HCT116 (cell line): ENCODE measurements around the gene HLA-DMA. TPM values are rescaled to one million over a fixed set of nuclear protein-coding genes. Genes with fewer than 3 reads are reported as not detected.

Experiments used
- ATAC-seq: fragments of 200-7000 bp; cut with Tn5 transposase; 2 replicates; pipeline ENCODE4 v1.9.1; 2020; ENCODE audit warnings: mild to moderate bottlenecking, moderate library complexity
- BruUV-seq: library from RNA; stranded (reverse); fragments of 400-500 nt; replicated peaks from 2 replicates; lab custom pipeline; 2021; lab: Mats Ljungman, UMichigan
- CTCF ChIA-PET: fragments of 300-600 bp; sonication (Branson Sonifier 250); formaldehyde crosslinking; loops from one replicate; lab custom pipeline; 2021; ENCODE audit warnings: antibody characterized with exemption; lab: Charles Lee
- POLR2A ChIA-PET: fragments of 300-600, 350-600 bp; sonication (Branson Sonifier 250); formaldehyde crosslinking; loops from one replicate; lab custom pipeline; 2021; ENCODE audit warnings: antibody characterized with exemption; lab: Charles Lee
- RAD21 ChIA-PET, 2 experiments: fragments of 300-600 bp; sonication (Branson Sonifier 250); formaldehyde crosslinking; loops; one replicate each; lab custom pipeline; 2023; ENCODE audit warnings: low total read pairs in 2 of 2; ENCODE audit not compliant: uncharacterized antibody in 2 of 2, unreplicated experiment in 2 of 2, low non-redundant PET in 1 of 2; lab: Charles Lee
- DNase-seq: peaks from one replicate; pipeline ENCODE4 v3.0.0-alpha.2; 2010; ENCODE audit warnings: low read depth, low spot score
- H2AFZ ChIP-seq: fragments of 200-600 bp; shearing (Covaris generic), sonication (generic); 2 replicates; pipeline ENCODE4 v1.6.1; 2017; ENCODE audit warnings: low read depth, mixed run types, mixed read lengths, antibody characterized with exemption, low read length; ENCODE audit not compliant: poor library complexity, severe bottlenecking
- H3K27ac ChIP-seq: 2 replicates; pipeline ENCODE4 v1.5.1; 2012; ENCODE audit warnings: low read depth, low read length
- H3K27me3 ChIP-seq: fragments of 200-600 bp; sonication (generic); 2 replicates; pipeline ENCODE4 v1.6.1; 2016; ENCODE audit warnings: mixed run types, low read length, mixed read lengths; ENCODE audit not compliant: insufficient read depth
- H3K36me3 ChIP-seq, 2 experiments: fragments of 200-500 bp in 1 of 2; fragments of 200-600 bp in 1 of 2; sonication (Bioruptor generic) in 1 of 2; sonication (generic) in 1 of 2; 2 replicates each; pipeline versions ENCODE4 v1.5.1 to v1.6.1; 2014 to 2016; ENCODE audit warnings: low read length in 2 of 2, inconsistent platforms in 1 of 2, mixed read lengths in 1 of 2, mixed run types in 1 of 2; ENCODE audit not compliant: insufficient read depth in 2 of 2, control insufficient read depth in 1 of 2
- H3K4me1 ChIP-seq, 2 experiments: fragments of 200-600 bp in 1 of 2; sonication (generic) in 1 of 2; 2 replicates each; pipeline versions ENCODE4 v1.5.1 to v1.6.1; 2012 to 2017; ENCODE audit warnings: low read length in 2 of 2, inconsistent platforms in 1 of 2, mild to moderate bottlenecking in 1 of 2, mixed read lengths in 1 of 2, mixed run types in 1 of 2, moderate library complexity in 1 of 2; ENCODE audit not compliant: insufficient read depth in 2 of 2, control insufficient read depth in 1 of 2
- H3K4me2 ChIP-seq: fragments of 200-600 bp; sonication (generic); 2 replicates; pipeline ENCODE4 v1.6.1; 2017; ENCODE audit warnings: mixed run types, low read length, mixed read lengths
- H3K4me3 ChIP-seq, 2 experiments: fragments of 200-600 bp in 1 of 2; sonication (generic) in 1 of 2; replicated peaks in 1 of 2; 2 replicates each; pipeline ENCODE4 v1.5.1; 2011 to 2016; ENCODE audit warnings: low read length in 2 of 2, control low read depth in 1 of 2, low read depth in 1 of 2, mild to moderate bottlenecking in 1 of 2, mixed read lengths in 1 of 2, mixed run types in 1 of 2
- H3K79me2 ChIP-seq: fragments of 200-600 bp; sonication (generic); 2 replicates; pipeline ENCODE4 v1.6.1; 2017; ENCODE audit warnings: mild to moderate bottlenecking, mixed run types, low read length, moderate library complexity, mixed read lengths; ENCODE audit not compliant: insufficient read depth
- H3K9ac ChIP-seq: fragments of 200-600 bp; sonication (generic); 2 replicates; pipeline ENCODE4 v1.6.1; 2016; ENCODE audit warnings: low read length, mixed read lengths
- H3K9me2 ChIP-seq: fragments of 200-600 bp; sonication (generic), shearing (Covaris generic); 2 replicates; pipeline ENCODE4 v1.6.1; 2017; ENCODE audit warnings: mixed run types, mild to moderate bottlenecking, moderate library complexity; ENCODE audit not compliant: insufficient read depth
- H3K9me3 ChIP-seq, 2 experiments: fragments of 200-500 bp in 1 of 2; fragments of 200-600 bp in 1 of 2; sonication (Bioruptor generic) in 1 of 2; sonication (generic) in 1 of 2; 2 replicates each; pipeline ENCODE4 v1.6.1; 2014 to 2017; ENCODE audit warnings: low read length in 2 of 2, mixed read lengths in 2 of 2, inconsistent platforms in 1 of 2, low read depth in 1 of 2, mild to moderate bottlenecking in 1 of 2, mixed run types in 1 of 2, moderate library complexity in 1 of 2; ENCODE audit not compliant: control insufficient read depth in 1 of 2, insufficient read depth in 1 of 2
- H4K20me1 ChIP-seq: fragments of 200-600 bp; sonication (generic), shearing (Covaris generic); 2 replicates; pipeline ENCODE4 v1.6.1; 2017; ENCODE audit warnings: mixed run types, mild to moderate bottlenecking, moderate library complexity; ENCODE audit not compliant: insufficient read depth
- CEBPB ChIP-seq: IDR thresholded peaks from 2 replicates; pipeline ENCODE4 v1.6.1; 2012; ENCODE audit warnings: low read depth
- CTCF ChIP-seq, 3 experiments: fragments of 200-600 bp in 1 of 3; sonication (generic) in 1 of 3; IDR thresholded peaks in 2 of 3; conservative IDR thresholded peaks in 1 of 3; 2 replicates each; pipeline ENCODE4 v1.5.1; 2012 to 2017; ENCODE audit warnings: low read depth in 2 of 3, low read length in 2 of 3, antibody characterized with exemption in 1 of 3, borderline replicate concordance in 1 of 3, control low read depth in 1 of 3, mild to moderate bottlenecking in 1 of 3, mixed read lengths in 1 of 3, mixed run types in 1 of 3, moderate library complexity in 1 of 3; ENCODE audit not compliant: insufficient read depth in 1 of 3
- ELF1 ChIP-seq: IDR thresholded peaks from 2 replicates; pipeline ENCODE4 v1.6.1; 2012; ENCODE audit warnings: low read depth, borderline replicate concordance
- RAD21 ChIP-seq: IDR thresholded peaks from 2 replicates; pipeline ENCODE4 v1.6.1; 2012; ENCODE audit warnings: low read depth, mild to moderate bottlenecking
- REST ChIP-seq: IDR thresholded peaks from 2 replicates; pipeline ENCODE4 v1.6.1; 2012; ENCODE audit warnings: low read depth
- YY1 ChIP-seq: IDR thresholded peaks from 2 replicates; pipeline ENCODE4 v1.6.1; 2011; ENCODE audit warnings: low read length, low read depth, moderate library complexity, mild to moderate bottlenecking; ENCODE audit not compliant: insufficient replicate concordance; ENCODE audit errors: extremely low read depth
- ZBTB33 ChIP-seq: IDR thresholded peaks from 2 replicates; pipeline ENCODE4 v1.6.1; 2011; ENCODE audit warnings: mild to moderate bottlenecking, low read length, moderate library complexity; ENCODE audit not compliant: insufficient replicate concordance; ENCODE audit errors: extremely low read depth
- ZFX ChIP-seq: fragments of 450-650 bp; IDR thresholded peaks from 2 replicates; pipeline ENCODE4 v1.6.1; 2017
- ZNF274 ChIP-seq: fragments of 200-500 bp; sonication (Bioruptor generic); IDR thresholded peaks from 2 replicates; pipeline ENCODE4 v1.6.1; 2014; ENCODE audit warnings: mild to moderate bottlenecking, low read depth, low read length, inconsistent platforms
- intact Hi-C: fragments of 100-400 bp; cut with micrococcal nuclease; formaldehyde crosslinking; loops from 2 replicates; pipeline ENCODE4 v1.10.0; 2022
- total RNA-seq: library from RNA; stranded (reverse); gene quantifications from one replicate; pipeline ENCODE4 v1.2.1, GENCODE V29; 2021; ENCODE audit not compliant: unreplicated experiment

HLA-DMA gene
- total RNA-seq, 1 experiment from 2014 or later = 12.1 TPM

GRCh38 chr6:32953775-32954174 lies 878 bp upstream of the HLA-DMA start:
- no peaks in the 10 kb centered on the region for H3K36me3 ChIP-seq
- no peak overlapping the region for H3K27ac ChIP-seq
- no peak overlapping the region for H3K4me2 ChIP-seq
- no peaks in the 10 kb centered on the region for H3K27me3 ChIP-seq
- H3K9me3 ChIP-seq = no peaks in the 10 kb centered on the region
- ATAC-seq (no peak), DNase-seq (no peak)
- ChIA-PET RAD21 (no interaction called here), CTCF (interaction anchor here (0.9 to 3.8 kb wide), 16 partner anchors 10 to 115 kb away, joined by 3 to 73 read pairs (median 8); partner anchors contain the start of genes BRD2, HLA-DMB, PSMB9 and TAP1), POLR2A (interaction anchor here (1.2 to 8.1 kb wide), 3 partner anchors 10 to 15 kb away, joined by 3 to 143 read pairs (median 4); partner anchors contain the start of genes BRD2 and HLA-DMB)
- BruUV-seq = no TSS peak
- intact Hi-C loops = loop anchor here (1.0 kb wide), 1 partner anchor 14 kb away; no protein-coding TSS in a partner anchor
- no peaks in the 10 kb centered on the region for H3K9me2 ChIP-seq
- H4K20me1 ChIP-seq = no peaks in the 10 kb centered on the region
- H2AFZ ChIP-seq = no peak overlapping the region
- H3K9ac ChIP-seq = no peak overlapping the region
- H3K4me3 ChIP-seq = no peak overlapping the region
- TF ChIP-seq ZNF274 = no peak
- TF ChIP-seq RAD21 = no peak
- TF ChIP-seq YY1 = no peak
- no peak for TF ChIP-seq REST
- no peaks in the 10 kb centered on the region for H3K79me2 ChIP-seq
- peaks cover 0 to 17% of the 10 kb centered on the region in 2 experiments; a peak in 2 of 4 replicates for H3K4me1 ChIP-seq

GRCh38 chr6:32950449-32950848 lies 2.4 kb downstream of the HLA-DMA start:
- TF ChIP-seq ELF1 = no peak
- TF ChIP-seq ZFX = no peak
- no peak for TF ChIP-seq YY1
- TF ChIP-seq CTCF (IDR thresholded peaks at IDR 0.05 in 2 of 3, conservative IDR thresholded peaks at IDR 0.05 in 1 of 3; ENCODE audit: borderline replicate concordance in 1 of 3, insufficient read depth in 1 of 3, low read depth in 2 of 3, low read length in 2 of 3) = no peak
- no peak for TF ChIP-seq CEBPB
- TF ChIP-seq ZBTB33 = no peak
- ATAC-seq (no peak), DNase-seq (no peak)
- POLR2A ChIA-PET = interaction anchor here (0.8 kb wide), 1 partner anchor 21 kb away, joined by 3 read pairs; no protein-coding TSS in a partner anchor
- CTCF ChIA-PET = interaction anchor here (1.3 to 1.9 kb wide), 3 partner anchors 17 to 82 kb away, joined by 4 to 6 read pairs (median 5); no protein-coding TSS in a partner anchor
- RAD21 ChIA-PET = no interaction called here
- H3K9ac ChIP-seq = no peak overlapping the region
- no peaks in the 10 kb centered on the region for H3K9me2 ChIP-seq
- no peak overlapping the region for H3K27ac ChIP-seq
- H3K4me2 ChIP-seq = no peak overlapping the region
- H3K9me3 ChIP-seq = no peaks in the 10 kb centered on the region
- no TSS peak for BruUV-seq
- H3K36me3 ChIP-seq = no peaks in the 10 kb centered on the region
- no peak overlapping the region for H3K4me3 ChIP-seq
- H2AFZ ChIP-seq = no peak overlapping the region
- no peaks in the 10 kb centered on the region for H4K20me1 ChIP-seq
- no peaks in the 10 kb centered on the region for H3K79me2 ChIP-seq
- intact Hi-C loops = no loop called here
- H3K4me1 ChIP-seq = peaks cover 0 to 17% of the 10 kb centered on the region in 2 experiments; a peak in 2 of 4 replicates
- H3K27me3 ChIP-seq = no peaks in the 10 kb centered on the region
